K562 (cell line): ENCODE measurements around the gene VARS1. TPM values are rescaled to one million over a fixed set of nuclear protein-coding genes. Genes with fewer than 3 reads are reported as not detected.

Experiments
- CEBPZ ChIP-seq: fragments of 150-350 bp; IDR thresholded peaks from 2 replicates; pipeline ENCODE4 v1.6.1; 2014; ENCODE audit warnings: low read depth, mild to moderate bottlenecking, low read length, borderline replicate concordance
- HEY1 ChIP-seq: fragments of 250-450 bp; sonication (Bioruptor Pico); IDR thresholded peaks from 2 replicates; pipeline ENCODE4 v1.5.0; 2020; ENCODE audit warnings: mild to moderate bottlenecking, moderate library complexity, borderline replicate concordance
- JUN ChIP-seq, 2 experiments: sonication (generic) in 1 of 2; formaldehyde crosslinking in 1 of 2; IDR thresholded peaks; 2 replicates each; pipeline versions ENCODE4 v1.6.1 to v1.8.0; 2012 to 2022; ENCODE audit warnings: borderline replicate concordance in 2 of 2, mild to moderate bottlenecking in 2 of 2, improper control_type of control experiment in 1 of 2, low read depth in 1 of 2, low read length in 1 of 2, missing genetic modification reagents in 1 of 2
- KHSRP ChIP-seq: fragments of 450-650 bp; IDR thresholded peaks from 2 replicates; pipeline ENCODE4 v1.6.1; 2017
- PCBP1 ChIP-seq: fragments of 200-400 bp; formaldehyde crosslinking; IDR thresholded peaks from 2 replicates; pipeline ENCODE4 v1.6.1; 2018; ENCODE audit warnings: mild to moderate bottlenecking, low read depth, low read length; ENCODE audit not compliant: poor library complexity, severe bottlenecking
- TOE1 ChIP-seq, 2 experiments: fragments of 450-650 bp in 1 of 2; sonication (generic) in 1 of 2; formaldehyde crosslinking in 1 of 2; IDR thresholded peaks; 2 replicates each; pipeline versions ENCODE4 v1.7.1 to v1.8.0; 2016 to 2022; ENCODE audit warnings: borderline replicate concordance in 2 of 2, mild to moderate bottlenecking in 2 of 2, antibody characterized with exemption in 1 of 2, inconsistent platforms in 1 of 2, low read depth in 1 of 2, missing genetic modification reagents in 1 of 2, moderate library complexity in 1 of 2
- ZBTB33 ChIP-seq: sonication (generic); formaldehyde crosslinking; IDR thresholded peaks from 2 replicates; pipeline ENCODE4 v1.8.1; 2023; ENCODE audit warnings: mild to moderate bottlenecking, missing genetic modification reagents
- ZNF57 ChIP-seq: fragments of 450-650 bp; formaldehyde crosslinking; IDR thresholded peaks from 2 replicates; pipeline ENCODE4 v1.4.0; 2020; ENCODE audit warnings: mild to moderate bottlenecking, moderate library complexity
- ZNF609 ChIP-seq: sonication (generic); formaldehyde crosslinking; IDR thresholded peaks from 2 replicates; pipeline ENCODE4 v1.8.1; 2023; ENCODE audit warnings: missing genetic modification reagents, mild to moderate bottlenecking, borderline replicate concordance
- ZNF780A ChIP-seq: fragments of 250-450 bp; sonication (Bioruptor Pico); IDR thresholded peaks from 2 replicates; pipeline ENCODE4 v1.5.0; 2021; ENCODE audit warnings: mild to moderate bottlenecking
- polyA plus RNA-seq, 8 experiments: library from polyadenylated mRNA; depleted of rRNA in 4 of 8; stranded (reverse) in 5 of 8; unstranded in 3 of 8; fragments of >200 nt; fragmentation: Nextera tagmentation in 2 of 8; fragmentation: Illumina TruSeq in 1 of 8; extraction: Ambion mirVana in 2 of 8; extraction: Trizol in 1 of 8; gene quantifications; 2 replicates each; pipeline versions ENCODE4 v1.2.1 to v1.2.3, GENCODE V29; 2011 to 2014; ENCODE audit warnings: inconsistent platforms in 1 of 8, missing spikeins in 1 of 8
- total RNA-seq, 7 experiments: library from RNA; depleted of rRNA in 6 of 7; stranded (reverse); fragments of >200 nt in 6 of 7; fragmentation: Illumina TruSeq in 2 of 7; extraction: Trizol in 2 of 7; gene quantifications; 2 replicates each; pipeline versions ENCODE4 v1.2.1 to v1.2.3, GENCODE V29; 2011 to 2021; ENCODE audit warnings: low replicate concordance in 1 of 7

The VARS1 gene
- total and polyA plus RNA-seq, 9 of the 15 experiments (the other 6 are each of a cell fraction or from before 2014, with no cell fraction given): 2.9 to 488 (median 130) TPM

- TF ChIP-seq ZNF609 (CRISPR knock-in tag) (no peak; the same call in 1 of the 2 replicates), CEBPZ (peak; percentile 39), TOE1 (IDR thresholded peaks at IDR 0.05; ENCODE audit: borderline replicate concordance) (no peak), TOE1 (CRISPR knock-in tag; IDR thresholded peaks at IDR 0.05; ENCODE audit: borderline replicate concordance, low read depth) (0 out of 2 replicates have a peak, but pooled peaks have one; percentile 87), ZBTB33 (CRISPR knock-in tag) (peak; percentile 32; the same call in 1 of the 2 replicates), PCBP1 (peak; percentile 38), KHSRP (no peak), JUN (IDR thresholded peaks at IDR 0.05; ENCODE audit: borderline replicate concordance, low read depth, low read length) (no peak), JUN (CRISPR knock-in tag; IDR thresholded peaks at IDR 0.05; ENCODE audit: borderline replicate concordance) (peak; percentile 72; the same call in 1 of the 2 replicates), HEY1 (peak; percentile 95), ZNF780A (CRISPR knock-in tag) (no peak), ZNF57 (CRISPR knock-in tag) (peak; percentile 79; the same call in 1 of the 2 replicates)
Observed at GRCh38 chr6:31827286-31828079, 31.9 kb upstream of the VARS1 start, which contains the start of gene HSPA1B (continued).
